ENCODE data around the gene LSM7. TPM values are rescaled to one million over a fixed set of nuclear protein-coding genes. Genes with fewer than 3 reads are reported as not detected.

Gene LSM7
- total RNA-seq, 2 experiments from 2014 or later: 110 to 115 TPM

GRCh38 chr19:2360833-2361232, 32.4 kb upstream of the LSM7 start:
- DNase-seq: no peak
- H3K4me3 Mint-ChIP-seq: no peak overlapping the region
- no peak overlapping the region for H3K27ac Mint-ChIP-seq
- H3K4me1 Mint-ChIP-seq: peaks cover 4% of the 10 kb centered on the region
- H3K27me3 Mint-ChIP-seq: peaks cover 14% of the 10 kb centered on the region
- POLR2A ChIA-PET: no interaction called here
- CTCF ChIA-PET: no interaction called here
- no peaks in the 10 kb centered on the region for H3K36me3 Mint-ChIP-seq (ENCODE audit: low read depth)
- H3K9me3 Mint-ChIP-seq: no peaks in the 10 kb centered on the region

GRCh38 chr19:2359992-2360685, 31.8 kb upstream of the LSM7 start, which contains the start of gene TMPRSS9:
TSS of gene TMPRSS9 (plus strand) at chr19:2360265. CDS start at chr19:2389786, 29,521 bp downstream.
- no peaks in the 10 kb centered on the region for H3K9me3 Mint-ChIP-seq
- CTCF ChIA-PET: interaction anchor here (0.6 kb wide), 1 partner anchor 41 kb away, joined by 3 read pairs; no protein-coding TSS in a partner anchor
- POLR2A ChIA-PET: no interaction called here
- no peak for DNase-seq
- H3K4me1 Mint-ChIP-seq: peaks cover 4% of the 10 kb centered on the region
- H3K27me3 Mint-ChIP-seq: peaks cover 11% of the 10 kb centered on the region
- H3K27ac Mint-ChIP-seq: no peak within 1 kb of the TSS
- H3K36me3 Mint-ChIP-seq (ENCODE audit: low read depth): no peaks in the 10 kb centered on the region
- H3K4me3 Mint-ChIP-seq: no peak within 1 kb of the TSS

GRCh38 chr19:2358548-2359173, 30.3 kb upstream of the LSM7 start:
- no peak for DNase-seq
- Mint-ChIP-seq H3K27ac (no peak overlapping the region), H3K36me3 (ENCODE audit: low read depth) (no peaks in the 10 kb centered on the region), H3K27me3 (peaks cover 9% of the 10 kb centered on the region), H3K4me1 (peaks cover 4% of the 10 kb centered on the region), H3K9me3 (no peaks in the 10 kb centered on the region), H3K4me3 (no peak overlapping the region)
- ChIA-PET CTCF (no interaction called here), POLR2A (interaction anchor here (0.8 kb wide), 1 partner anchor 98 kb away, joined by 6 read pairs; the partner anchor contains the start of gene LMNB2)

GRCh38 chr19:2357279-2358206, 29.2 kb upstream of the LSM7 start:
- Mint-ChIP-seq H3K9me3 (no peaks in the 10 kb centered on the region), H3K4me3 (no peak overlapping the region), H3K27ac (no peak overlapping the region), H3K27me3 (peaks cover 9% of the 10 kb centered on the region), H3K4me1 (peaks cover 4% of the 10 kb centered on the region), H3K36me3 (ENCODE audit: low read depth) (no peaks in the 10 kb centered on the region)
- no peak for DNase-seq
- CTCF ChIA-PET: no interaction called here
- POLR2A ChIA-PET: interaction anchor here (0.8 kb wide), 1 partner anchor 99 kb away, joined by 6 read pairs; the partner anchor contains the start of gene LMNB2

- H3K27me3 Mint-ChIP-seq: peaks cover 9% of the 10 kb centered on the region
- POLR2A ChIA-PET: no interaction called here
- no peaks in the 10 kb centered on the region for H3K36me3 Mint-ChIP-seq (ENCODE audit: low read depth)
- no peak overlapping the region for H3K4me3 Mint-ChIP-seq
- no peak for DNase-seq
- CTCF ChIA-PET: no interaction called here
- H3K4me1 Mint-ChIP-seq: peaks cover 4% of the 10 kb centered on the region
- no peak overlapping the region for H3K27ac Mint-ChIP-seq
- H3K9me3 Mint-ChIP-seq: no peaks in the 10 kb centered on the region
These were observed 27.8 kb upstream of the LSM7 start for GRCh38 chr19:2356036-2356646.

- no peak overlapping the region for H3K4me3 Mint-ChIP-seq
- H3K9me3 Mint-ChIP-seq: no peaks in the 10 kb centered on the region
- ChIA-PET CTCF (no interaction called here), POLR2A (no interaction called here)
- peaks cover 4% of the 10 kb centered on the region for H3K27me3 Mint-ChIP-seq
- peaks cover under 1% of the 10 kb centered on the region for H3K4me1 Mint-ChIP-seq
- H3K36me3 Mint-ChIP-seq (ENCODE audit: low read depth): no peaks in the 10 kb centered on the region
- no peak overlapping the region for H3K27ac Mint-ChIP-seq
- no peak for DNase-seq
These were observed 27.0 kb upstream of the LSM7 start for GRCh38 chr19:2355168-2356035.

- Mint-ChIP-seq H3K27me3 (peaks cover 2% of the 10 kb centered on the region), H3K9me3 (no peaks in the 10 kb centered on the region), H3K4me3 (no peak overlapping the region), H3K27ac (no peak overlapping the region), H3K36me3 (ENCODE audit: low read depth) (no peaks in the 10 kb centered on the region), H3K4me1 (no peaks in the 10 kb centered on the region)
- no peak for DNase-seq
- ChIA-PET CTCF (no interaction called here), POLR2A (no interaction called here)
These were observed 26.3 kb upstream of the LSM7 start for GRCh38 chr19:2354670-2355069.

GRCh38 chr19:2353887-2354592, 25.7 kb upstream of the LSM7 start:
- peaks cover under 1% of the 10 kb centered on the region for H3K27me3 Mint-ChIP-seq
- no peak overlapping the region for H3K27ac Mint-ChIP-seq
- CTCF ChIA-PET: no interaction called here
- no peak overlapping the region for H3K4me3 Mint-ChIP-seq
- POLR2A ChIA-PET: interaction anchor here (0.6 kb wide), 1 partner anchor 14 kb away, joined by 3 read pairs; no protein-coding TSS in a partner anchor
- no peak for DNase-seq
- no peaks in the 10 kb centered on the region for H3K36me3 Mint-ChIP-seq (ENCODE audit: low read depth)
- H3K4me1 Mint-ChIP-seq: no peaks in the 10 kb centered on the region
- H3K9me3 Mint-ChIP-seq: no peaks in the 10 kb centered on the region

- no peak for DNase-seq
- Mint-ChIP-seq H3K27me3 (no peaks in the 10 kb centered on the region), H3K9me3 (no peaks in the 10 kb centered on the region), H3K4me3 (no peak overlapping the region), H3K4me1 (no peaks in the 10 kb centered on the region), H3K27ac (no peak overlapping the region), H3K36me3 (ENCODE audit: low read depth) (no peaks in the 10 kb centered on the region)
- ChIA-PET CTCF (no interaction called here), POLR2A (interaction anchor here (0.6 kb wide), 1 partner anchor 15 kb away, joined by 3 read pairs; no protein-coding TSS in a partner anchor)
These were observed 24.9 kb upstream of the LSM7 start for GRCh38 chr19:2353159-2353886.

- Mint-ChIP-seq H3K36me3 (ENCODE audit: low read depth) (no peaks in the 10 kb centered on the region), H3K9me3 (no peaks in the 10 kb centered on the region), H3K27me3 (no peaks in the 10 kb centered on the region), H3K27ac (no peak overlapping the region), H3K4me1 (no peaks in the 10 kb centered on the region), H3K4me3 (no peak overlapping the region)
- ChIA-PET POLR2A (interaction anchor here (1.0 kb wide), 1 partner anchor 112 kb away, joined by 4 read pairs; no protein-coding TSS in a partner anchor), CTCF (no interaction called here)
- no peak for DNase-seq
These were observed 23.7 kb upstream of the LSM7 start for GRCh38 chr19:2352121-2352520.

GRCh38 chr19:2351591-2351990, 23.2 kb upstream of the LSM7 start:
- no peak for DNase-seq
- no peaks in the 10 kb centered on the region for H3K4me1 Mint-ChIP-seq
- CTCF ChIA-PET: no interaction called here
- no peak overlapping the region for H3K4me3 Mint-ChIP-seq
- no peaks in the 10 kb centered on the region for H3K36me3 Mint-ChIP-seq (ENCODE audit: low read depth)
- POLR2A ChIA-PET: no interaction called here
- H3K9me3 Mint-ChIP-seq: no peaks in the 10 kb centered on the region
- H3K27ac Mint-ChIP-seq: no peak overlapping the region
- no peaks in the 10 kb centered on the region for H3K27me3 Mint-ChIP-seq

All from activated CD4-positive, alpha-beta memory T cell treated with anti-CD3 and anti-CD28 coated beads, Interleukin-2, amount 10 ng/mL, durations not matched to agents 7 days and 5 days (primary cell).